H9 (cell line): Measurements from ENCODE around the gene TAF3. TPM values are rescaled to one million over a fixed set of nuclear protein-coding genes. Genes with fewer than 3 reads are reported as not detected.

ENCODE experiments used
- DNase-seq: peaks from one replicate; pipeline ENCODE4 v3.0.0-alpha.2; 2017
- H2AFZ ChIP-seq: one replicate; pipeline ENCODE4 v1.6.1; 2013; ENCODE audit warnings: mild to moderate bottlenecking, low read length, control low read depth, moderate library complexity
- H2AK5ac ChIP-seq: 2 replicates; pipeline ENCODE4 v1.6.1; 2013; ENCODE audit warnings: low read length, control low read depth, mixed read lengths; ENCODE audit not compliant: insufficient read length
- H2BK120ac ChIP-seq: one replicate; pipeline ENCODE4 v1.6.1; 2013; ENCODE audit warnings: low read depth, mild to moderate bottlenecking, low read length, control low read depth, inconsistent platforms; ENCODE audit not compliant: poor library complexity, severe bottlenecking
- H2BK12ac ChIP-seq: 2 replicates; pipeline ENCODE4 v1.6.1; 2013; ENCODE audit warnings: low read length, control low read depth, mixed read lengths, low read depth; ENCODE audit not compliant: insufficient read length
- H2BK15ac ChIP-seq: 2 replicates; pipeline ENCODE4 v1.6.1; 2013; ENCODE audit warnings: low read depth, low read length, control low read depth
- H2BK20ac ChIP-seq: one replicate; pipeline ENCODE4 v1.6.1; 2013; ENCODE audit warnings: low read depth, mild to moderate bottlenecking, low read length, control low read depth, inconsistent platforms; ENCODE audit not compliant: poor library complexity, severe bottlenecking
- H2BK5ac ChIP-seq: 2 replicates; pipeline ENCODE4 v1.6.1; 2013; ENCODE audit warnings: low read length, control low read depth, mixed read lengths; ENCODE audit not compliant: insufficient read length
- H3K14ac ChIP-seq: 2 replicates; pipeline ENCODE4 v1.6.1; 2013; ENCODE audit warnings: low read length, control low read depth; ENCODE audit not compliant: insufficient read depth
- H3K18ac ChIP-seq: 2 replicates; pipeline ENCODE4 v1.6.1; 2013; ENCODE audit warnings: low read depth, mild to moderate bottlenecking, mixed read lengths, low read length, control low read depth; ENCODE audit not compliant: insufficient read length
- H3K23ac ChIP-seq: 2 replicates; pipeline ENCODE4 v1.6.1; 2013; ENCODE audit warnings: low read length, control low read depth, mixed read lengths, low read depth; ENCODE audit not compliant: insufficient read length
- H3K23me2 ChIP-seq: 2 replicates; pipeline ENCODE4 v1.6.1; 2013; ENCODE audit warnings: low read depth, mild to moderate bottlenecking, mixed read lengths, low read length, control low read depth; ENCODE audit not compliant: insufficient read length, poor library complexity, severe bottlenecking
- H3K27ac ChIP-seq: 2 replicates; pipeline ENCODE4 v1.5.1; 2013; ENCODE audit warnings: low read length, control low read depth, mixed read lengths, low read depth; ENCODE audit not compliant: insufficient read length
- H3K27me3 ChIP-seq: 2 replicates; pipeline ENCODE4 v1.6.1; 2013; ENCODE audit warnings: low read length, control low read depth, inconsistent platforms; ENCODE audit not compliant: insufficient read depth
- H3K4ac ChIP-seq: 2 replicates; pipeline ENCODE4 v1.6.1; 2013; ENCODE audit warnings: low read depth, mild to moderate bottlenecking, control low read depth, inconsistent platforms, low read length, moderate library complexity
- H3K4me1 ChIP-seq: 2 replicates; pipeline ENCODE4 v1.6.1; 2013; ENCODE audit warnings: low read length, control low read depth, inconsistent platforms; ENCODE audit not compliant: insufficient read depth
- H3K4me2 ChIP-seq: 2 replicates; pipeline ENCODE4 v1.6.1; 2013; ENCODE audit warnings: low read length, control low read depth, mixed read lengths; ENCODE audit not compliant: insufficient read length, insufficient read depth
- H3K56ac ChIP-seq: 2 replicates; pipeline ENCODE4 v1.6.1; 2013; ENCODE audit warnings: low read depth, mild to moderate bottlenecking, mixed read lengths, low read length, control low read depth; ENCODE audit not compliant: insufficient read length
- H3K79me1 ChIP-seq: 2 replicates; pipeline ENCODE4 v1.6.1; 2013; ENCODE audit warnings: low read depth, mild to moderate bottlenecking, moderate library complexity, low read length, control low read depth, inconsistent platforms; ENCODE audit not compliant: insufficient read depth, poor library complexity, severe bottlenecking
- H3K79me2 ChIP-seq: 2 replicates; pipeline ENCODE4 v1.6.1; 2013; ENCODE audit warnings: low read length, control low read depth, inconsistent platforms; ENCODE audit not compliant: insufficient read depth
- H3K9ac ChIP-seq: 2 replicates; pipeline ENCODE4 v1.6.1; 2013; ENCODE audit warnings: low read length, control low read depth, mixed read lengths; ENCODE audit not compliant: insufficient read length; ENCODE audit errors: extremely low read depth
- H3K9me3 ChIP-seq: one replicate; pipeline ENCODE4 v1.6.1; 2013; ENCODE audit warnings: low read depth, low read length, inconsistent platforms; ENCODE audit not compliant: control insufficient read depth
- H3T11ph ChIP-seq: one replicate; pipeline ENCODE4 v1.6.1; 2013; ENCODE audit warnings: mild to moderate bottlenecking, low read length, control low read depth, inconsistent platforms
- H4K20me1 ChIP-seq: one replicate; pipeline ENCODE4 v1.6.1; 2013; ENCODE audit not compliant: control insufficient read depth, insufficient read length, insufficient read depth
- H4K5ac ChIP-seq: 2 replicates; pipeline ENCODE4 v1.6.1; 2013; ENCODE audit warnings: low read depth, mild to moderate bottlenecking, mixed read lengths, low read length, control low read depth; ENCODE audit not compliant: insufficient read length
- H4K8ac ChIP-seq: replicated peaks from 2 replicates; pipeline ENCODE4 v1.6.1; 2013; ENCODE audit warnings: low read length, control low read depth, mixed read lengths, low read depth; ENCODE audit not compliant: insufficient read length
- H4K91ac ChIP-seq: 2 replicates; pipeline ENCODE4 v1.6.1; 2013; ENCODE audit warnings: low read depth, mild to moderate bottlenecking, moderate library complexity, mixed read lengths, low read length, control low read depth; ENCODE audit not compliant: insufficient read length
- H3K27ac Mint-ChIP-seq, 3 experiments: 2 replicates in 2 of 3; 3 replicates in 1 of 3; pipeline ENCODE4 v1.8.0; 2020 to 2021; ENCODE audit warnings: mixed read lengths in 3 of 3, mild to moderate bottlenecking in 1 of 3, moderate library complexity in 1 of 3
- H3K27me3 Mint-ChIP-seq: 2 replicates; pipeline ENCODE4 v1.8.0; 2021; ENCODE audit warnings: low read depth, mild to moderate bottlenecking, moderate library complexity, mixed read lengths
- H3K36me3 Mint-ChIP-seq, 3 experiments: 2 replicates in 2 of 3; 3 replicates in 1 of 3; pipeline ENCODE4 v1.8.0; 2020 to 2021; ENCODE audit warnings: low read depth in 3 of 3, mixed read lengths in 3 of 3; ENCODE audit not compliant: insufficient read depth in 1 of 3
- H3K4me1 Mint-ChIP-seq, 2 experiments: 2 replicates each; pipeline ENCODE4 v1.8.0; 2020; ENCODE audit warnings: mixed read lengths in 2 of 2
- H3K4me3 Mint-ChIP-seq, 2 experiments: 2 replicates in 1 of 2; 3 replicates in 1 of 2; pipeline ENCODE4 v1.8.0; 2020 to 2021; ENCODE audit warnings: mild to moderate bottlenecking in 2 of 2, mixed read lengths in 2 of 2, moderate library complexity in 1 of 2
- H3K9me3 Mint-ChIP-seq, 2 experiments: 2 replicates in 1 of 2; 3 replicates in 1 of 2; pipeline ENCODE4 v1.8.0; 2020; ENCODE audit warnings: mild to moderate bottlenecking in 2 of 2, mixed read lengths in 2 of 2, moderate library complexity in 1 of 2
- CTCF ChIP-seq: fragments of 200-600 bp; sonication (generic); conservative IDR thresholded peaks from 3 replicates; pipeline ENCODE4 v1.8.0; 2021; ENCODE audit warnings: antibody characterized with exemption, mild to moderate bottlenecking
- WGBS: extraction: QIAGEN DNeasy Blood & Tissue Kit; methylation state at CpG from one replicate; pipeline ENCODE4 v1.1.7; 2013; ENCODE audit warnings: missing lambda C conversion rate, low lambda C conversion rate, mixed read lengths; ENCODE audit not compliant: insufficient read length; ENCODE audit errors: extremely low coverage; 5-methylcytosine and 5-hydroxymethylcytosine counted together
- total RNA-seq: library from RNA; stranded (reverse); gene quantifications from 2 replicates; pipeline ENCODE4 v1.2.1, GENCODE V29; 2021

Gene TAF3
- total RNA-seq, 1 experiment from 2014 or later: 10.2 TPM

- H3K9me3 Mint-ChIP-seq: peaks cover 0 to 17% of the 10 kb centered on the region in 2 experiments; a peak in 4 of 5 replicates
- no peak overlapping the region for H2BK120ac ChIP-seq
- no peak overlapping the region for H4K91ac ChIP-seq
- H3K27ac Mint-ChIP-seq: no peak overlapping the region; a peak in 1 of 7 replicates
- H2AK5ac ChIP-seq: no peak overlapping the region
- no peak overlapping the region for H2BK15ac ChIP-seq
- no peak overlapping the region for H3K27ac ChIP-seq
- no peak overlapping the region for H4K8ac ChIP-seq
- no peaks in the 10 kb centered on the region for H3K23me2 ChIP-seq
- H2BK20ac ChIP-seq: no peak overlapping the region
- no peak overlapping the region for H2BK12ac ChIP-seq
- no peak overlapping the region for H3K23ac ChIP-seq
- H3K27me3 ChIP-seq: peaks cover 100% of the 10 kb centered on the region
- WGBS: no CpG with 5 or more reads among the region's 12 CpGs
- no peak overlapping the region for H3T11ph ChIP-seq
- peak overlapping the region in 1 of 2 experiments; percentile 75; a peak in 3 of 5 replicates for H3K4me3 Mint-ChIP-seq
- H3K4ac ChIP-seq: no peak overlapping the region
- H3K4me1 ChIP-seq: no peaks in the 10 kb centered on the region; the same call in 1 of the 2 replicates
- H3K4me1 Mint-ChIP-seq: peaks cover 40 to 78% of the 10 kb centered on the region in 2 experiments
- DNase-seq: no peak
- H2AFZ ChIP-seq: no peak overlapping the region
- H3K56ac ChIP-seq: no peak overlapping the region
- no peak overlapping the region for H4K5ac ChIP-seq
- no peak overlapping the region for H3K14ac ChIP-seq
- H3K9me3 ChIP-seq: no peaks in the 10 kb centered on the region
- no peak overlapping the region for H3K9ac ChIP-seq
- no peak overlapping the region for H3K18ac ChIP-seq
- no peaks in the 10 kb centered on the region for H4K20me1 ChIP-seq
- H3K36me3 Mint-ChIP-seq: no peaks in the 10 kb centered on the region; a peak in 1 of 7 replicates
- peaks cover 99% of the 10 kb centered on the region for H3K27me3 Mint-ChIP-seq
- no peaks in the 10 kb centered on the region for H3K79me2 ChIP-seq
- TF ChIP-seq CTCF: no peak
- no peaks in the 10 kb centered on the region for H3K79me1 ChIP-seq
- no peak overlapping the region for H2BK5ac ChIP-seq
- peak overlapping the region; percentile 75 for H3K4me2 ChIP-seq
These were observed 226.1 kb downstream of the TAF3 start for GRCh38 chr10:8044331-8044907.
